HL-60 (cell line): Measurements from ENCODE around the gene IQCB1.

Source experiments
- CTCF ChIP-seq: IDR thresholded peaks from one replicate; pipeline ENCODE4 v1.5.1; 2011; ENCODE audit warnings: low read length, control low read depth, inconsistent platforms; ENCODE audit not compliant: insufficient read depth
- GABPA ChIP-seq: IDR thresholded peaks from 2 replicates; pipeline ENCODE4 v1.6.1; 2012; ENCODE audit warnings: low read depth
- POLR2AphosphoS5 ChIP-seq: IDR thresholded peaks from 2 replicates; pipeline ENCODE4 v1.6.1; 2012; ENCODE audit warnings: low read depth
- REST ChIP-seq: IDR thresholded peaks from 2 replicates; pipeline ENCODE4 v1.6.1; 2012; ENCODE audit warnings: low read depth; ENCODE audit not compliant: insufficient replicate concordance
- SPI1 ChIP-seq: IDR thresholded peaks from 2 replicates; pipeline ENCODE4 v1.6.1; 2012; ENCODE audit warnings: low read depth, mild to moderate bottlenecking, borderline replicate concordance

GRCh38 chr3:121870717-121871116 is 35.9 kb upstream of the IQCB1 start:
- TF ChIP-seq GABPA (no peak), CTCF (no peak), POLR2AphosphoS5 (no peak), SPI1 (no peak), REST (no peak)
